Heart right ventricle (tissue), 16 donors: Measurements from ENCODE around the gene CYP39A1. TPM values are rescaled to one million over a fixed set of nuclear protein-coding genes. Genes with fewer than 3 reads are reported as not detected.
A peak's percentile ranks its signal among the peaks of the same experiment; 100 is the strongest.

Experiments used
- ATAC-seq, 8 donors: fragments of 200-7000 bp; cut with Tn5 transposase; one replicate each; pipeline ENCODE4 v1.9.1; 2020; ENCODE audit warnings: mild to moderate bottlenecking in 8 of 8, moderate library complexity in 8 of 8, moderate number of reproducible peaks in 1 of 8
- DNase-seq, 2 donors: peaks; one replicate each; pipeline ENCODE4 v3.0.0-alpha.2; 2020
- H3K27ac ChIP-seq, 10 donors: fragments of 200-600 bp; sonication (generic) in 2 of 10; one replicate each; pipeline versions ENCODE4 v1.5.0 to v1.8.0; 2020 to 2022; ENCODE audit warnings: mild to moderate bottlenecking in 3 of 10
- H3K27me3 ChIP-seq, 7 donors: fragments of 200-600 bp; one replicate each; pipeline ENCODE4 v1.8.0; 2021 to 2022; ENCODE audit warnings: mild to moderate bottlenecking in 2 of 7
- H3K36me3 ChIP-seq, 9 donors: fragments of 200-600 bp; sonication (generic) in 1 of 9; one replicate each; pipeline versions ENCODE4 v1.5.0 to v1.8.0; 2020 to 2022; ENCODE audit warnings: mild to moderate bottlenecking in 2 of 9
- H3K4me1 ChIP-seq, 9 donors: fragments of 200-600 bp; sonication (generic) in 1 of 9; one replicate each; pipeline versions ENCODE4 v1.5.0 to v1.8.0; 2020 to 2022; ENCODE audit warnings: mild to moderate bottlenecking in 4 of 9
- H3K4me3 ChIP-seq, 10 donors: fragments of 200-600 bp; sonication (generic) in 2 of 10; one replicate each; pipeline versions ENCODE4 v1.5.0 to v1.8.0; 2020 to 2022; ENCODE audit warnings: mild to moderate bottlenecking in 7 of 10, moderate library complexity in 2 of 10
- H3K9me3 ChIP-seq, 11 donors: fragments of 200-600 bp in 10 of 11; sonication (generic) in 2 of 11; one replicate each; pipeline versions ENCODE4 v1.5.0 to v1.8.0; 2013 to 2022; ENCODE audit warnings: mild to moderate bottlenecking in 2 of 11, control low read depth in 1 of 11, moderate library complexity in 1 of 11
- WGBS, 2 donors: extraction: QIAGEN DNeasy Blood & Tissue Kit; methylation state at CpG; one replicate each; pipeline ENCODE4 v1.1.7; 2013; ENCODE audit warnings: inconsistent platforms in 1 of 2; 5-methylcytosine and 5-hydroxymethylcytosine counted together
- intact Hi-C, 10 donors: fragments of 100-400 bp; cut with DNase I; formaldehyde crosslinking; loops; one replicate each; pipeline versions ENCODE4 v1.11.1 to v1.14.2; 2022
- polyA plus RNA-seq, 2 donors: library from polyadenylated mRNA; stranded (reverse); fragments of 200-250 nt; gene quantifications; one replicate each; pipeline ENCODE4 v1.2.3, GENCODE V29; 2013
- total RNA-seq, 10 donors: library from RNA; stranded (reverse); fragmentation: NEBNext Ultra II Directional in 3 of 10; extraction: Animal tissue kit (Norgen Biotek cat#: 25700) in 3 of 10; gene quantifications; one replicate each; pipeline versions ENCODE4 v1.2.1 to v1.2.4, GENCODE V29; 2021 to 2023
- TF ChIP-seq, protein P1 (sequence below), 9 donors: fragments of 200-600 bp; sonication (generic) in 2 of 9; IDR thresholded peaks; one replicate each; pipeline versions ENCODE4 v1.5.0 to v1.8.0; 2021 to 2022; ENCODE audit warnings: antibody characterized with exemption in 9 of 9, mild to moderate bottlenecking in 5 of 9, moderate library complexity in 1 of 9
- donor health status: Arrhythmogenic right ventricular cardiomyopathy.
- donor health status: ischemic (EF 13 %, LVEDD 7.1; RV severe dilation, severe dysfunction).
- donor health status: healthy with polysubstance abuse.
- donor health status: DM: no; HTN: yes; CAD: no.
- donor health status: DM: no; HTN: no; CAD: no.
- donor health status: ischemic (EF 25% LVEDD 6.9; RV normal size, moderate dysfunction).
- donor health status: ischemic (EF 25% LVEDD 5.7; RV mildly dilated, moderate dysfunction).
- donor health status: healthy.
- donor health status: DM: yes; HTN: yes; CAD: no.
- donor health status: Ischemic cardiomyopathy.
- donor health status: ischemic (EF 35%, LVEDD 5.7; RV mildly dilated, moderate dysfunction).
- donor health status: nonischemic (EF 11% LVEDD 7.7; RV severe dilation, severe dysfunction).
- donor health status: DM: yes; HTN: yes; CAD: no.
- donor health status: PGD.
- donor health status: ischemic (EF 29% LVEDD 5.4; RV normal size, mild dysfunction).
- donor health status: nonischemic (EF 23%, LVEDD 6.1; RV moderate dilation, normal function).

CYP39A1 gene
- total and polyA plus RNA-seq, 12 donors, result 2.9 to 7.5 (median 4.5) TPM

DNA sequence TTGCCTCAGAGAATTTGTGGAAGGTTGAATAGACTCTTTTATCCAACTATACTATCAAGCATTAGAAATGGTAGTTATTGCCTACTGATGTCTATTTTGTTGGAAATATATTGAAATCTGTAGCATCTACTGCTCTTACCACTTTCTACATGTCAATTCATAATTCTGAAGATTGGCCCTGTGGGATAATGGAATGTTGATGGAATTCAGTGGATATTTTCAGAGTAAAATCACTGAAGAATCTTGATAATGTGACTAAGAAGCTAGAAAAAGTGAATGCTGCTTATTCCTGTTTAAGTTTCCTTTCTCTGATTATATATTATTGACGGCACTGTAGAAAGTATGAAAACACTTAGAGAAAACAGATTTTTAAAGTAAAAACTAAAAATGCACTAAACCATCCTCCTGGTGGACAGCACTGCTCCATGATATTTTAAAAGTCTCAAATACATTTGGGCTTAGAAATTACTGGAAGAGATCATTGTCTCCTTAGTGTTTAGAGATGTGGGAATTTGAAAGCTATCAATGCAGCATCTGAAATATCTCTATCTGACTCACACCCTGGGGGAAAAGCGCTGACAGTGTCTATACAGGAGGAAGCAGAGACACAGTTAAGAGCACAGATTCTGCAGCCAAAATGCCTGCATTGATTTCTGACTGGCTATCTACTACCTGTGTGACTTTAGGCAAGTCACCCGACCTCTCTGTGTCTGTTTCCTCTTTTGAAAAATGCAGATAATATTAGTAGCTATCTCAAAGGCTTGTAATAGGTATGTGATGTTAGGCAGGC lies 123.5 kb downstream of the CYP39A1 start:
- peaks cover 0 to 8% (median 0%) of the 10 kb centered on the region in 9 donors for H3K4me1 ChIP-seq
- H3K36me3 ChIP-seq, result no peaks in the 10 kb centered on the region
- no peaks in the 10 kb centered on the region for H3K9me3 ChIP-seq
- no peak for ATAC-seq
- no peaks in the 10 kb centered on the region for H3K27me3 ChIP-seq
- DNase-seq, result no peak
- TF ChIP-seq, protein P1, sequence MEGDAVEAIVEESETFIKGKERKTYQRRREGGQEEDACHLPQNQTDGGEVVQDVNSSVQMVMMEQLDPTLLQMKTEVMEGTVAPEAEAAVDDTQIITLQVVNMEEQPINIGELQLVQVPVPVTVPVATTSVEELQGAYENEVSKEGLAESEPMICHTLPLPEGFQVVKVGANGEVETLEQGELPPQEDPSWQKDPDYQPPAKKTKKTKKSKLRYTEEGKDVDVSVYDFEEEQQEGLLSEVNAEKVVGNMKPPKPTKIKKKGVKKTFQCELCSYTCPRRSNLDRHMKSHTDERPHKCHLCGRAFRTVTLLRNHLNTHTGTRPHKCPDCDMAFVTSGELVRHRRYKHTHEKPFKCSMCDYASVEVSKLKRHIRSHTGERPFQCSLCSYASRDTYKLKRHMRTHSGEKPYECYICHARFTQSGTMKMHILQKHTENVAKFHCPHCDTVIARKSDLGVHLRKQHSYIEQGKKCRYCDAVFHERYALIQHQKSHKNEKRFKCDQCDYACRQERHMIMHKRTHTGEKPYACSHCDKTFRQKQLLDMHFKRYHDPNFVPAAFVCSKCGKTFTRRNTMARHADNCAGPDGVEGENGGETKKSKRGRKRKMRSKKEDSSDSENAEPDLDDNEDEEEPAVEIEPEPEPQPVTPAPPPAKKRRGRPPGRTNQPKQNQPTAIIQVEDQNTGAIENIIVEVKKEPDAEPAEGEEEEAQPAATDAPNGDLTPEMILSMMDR (IDR thresholded peaks at IDR 0.05), result no peak
- H3K4me3 ChIP-seq, result no peak overlapping the region
- WGBS, 2 donors, result 67 to 70% methylated on average over 3 of the region's 3 CpGs
- intact Hi-C loops, result no loop called here
- no peak overlapping the region for H3K27ac ChIP-seq

DNA sequence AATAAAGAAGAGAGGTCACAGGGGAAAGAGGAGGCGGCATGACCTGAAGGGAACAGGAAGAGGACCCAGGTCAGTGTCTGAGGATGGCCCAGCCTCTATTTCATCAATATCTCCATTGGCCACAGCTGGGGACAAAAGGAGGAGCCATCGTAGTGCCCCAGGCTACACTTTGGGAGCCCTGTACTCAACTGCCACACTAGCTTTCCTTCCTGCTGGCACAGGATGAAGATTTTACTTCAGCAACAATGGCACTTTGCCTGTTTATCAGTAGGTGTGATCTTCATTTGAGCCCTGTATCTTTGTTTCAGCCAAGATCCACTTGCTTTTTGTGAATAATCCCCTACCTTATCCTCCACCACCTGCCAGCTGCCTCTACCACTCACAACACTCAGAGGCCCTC lies 126.0 kb downstream of the CYP39A1 start:
- no peaks in the 10 kb centered on the region for H3K27me3 ChIP-seq
- DNase-seq, result no peak
- WGBS, 2 donors, result 86 to 94% methylated on average over 2 of the region's 2 CpGs
- H3K4me1 ChIP-seq, result peaks cover 0 to 16% (median 0%) of the 10 kb centered on the region in 9 donors
- ATAC-seq, result no peak
- peaks cover 0 to 5% (median 0%) of the 10 kb centered on the region in 11 donors for H3K9me3 ChIP-seq
- intact Hi-C loops, result no loop called here
- TF ChIP-seq, protein P1 (IDR thresholded peaks at IDR 0.05), result no peak
- H3K4me3 ChIP-seq, result no peak overlapping the region
- H3K27ac ChIP-seq, result no peak overlapping the region
- H3K36me3 ChIP-seq, result no peaks in the 10 kb centered on the region

DNA sequence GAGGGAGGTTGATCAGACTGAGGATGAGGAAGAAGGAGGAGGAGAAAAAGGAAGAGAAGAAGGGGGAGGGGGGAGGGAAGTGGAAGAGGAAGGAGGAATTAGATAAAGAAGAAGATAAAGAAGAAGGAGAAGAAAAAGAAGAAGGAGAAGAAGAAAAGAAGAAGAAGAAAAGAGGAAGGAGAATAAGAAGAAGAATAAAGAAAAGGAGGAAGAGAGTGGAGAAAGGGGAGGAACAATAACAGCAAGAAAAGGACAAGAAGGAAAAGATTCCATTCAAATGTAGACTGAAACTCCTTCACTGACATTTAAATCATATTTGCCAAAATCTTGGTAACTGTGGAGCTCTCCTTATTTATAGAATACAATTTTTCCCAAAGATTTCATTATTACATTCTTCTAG lies 127.0 kb downstream of the CYP39A1 start:
- Histone ChIP-seq H3K27me3 (no peaks in the 10 kb centered on the region), H3K9me3 (peaks cover 0 to 5% (median 0%) of the 10 kb centered on the region in 11 donors), H3K4me3 (no peak overlapping the region), H3K27ac (no peak overlapping the region), H3K36me3 (no peaks in the 10 kb centered on the region), H3K4me1 (peaks cover 0 to 24% (median 6%) of the 10 kb centered on the region in 9 donors)
- DNase-seq (no peak), ATAC-seq (no peak)
- TF ChIP-seq, protein P1 (IDR thresholded peaks at IDR 0.05), result no peak
- intact Hi-C loops, result no loop called here

DNA sequence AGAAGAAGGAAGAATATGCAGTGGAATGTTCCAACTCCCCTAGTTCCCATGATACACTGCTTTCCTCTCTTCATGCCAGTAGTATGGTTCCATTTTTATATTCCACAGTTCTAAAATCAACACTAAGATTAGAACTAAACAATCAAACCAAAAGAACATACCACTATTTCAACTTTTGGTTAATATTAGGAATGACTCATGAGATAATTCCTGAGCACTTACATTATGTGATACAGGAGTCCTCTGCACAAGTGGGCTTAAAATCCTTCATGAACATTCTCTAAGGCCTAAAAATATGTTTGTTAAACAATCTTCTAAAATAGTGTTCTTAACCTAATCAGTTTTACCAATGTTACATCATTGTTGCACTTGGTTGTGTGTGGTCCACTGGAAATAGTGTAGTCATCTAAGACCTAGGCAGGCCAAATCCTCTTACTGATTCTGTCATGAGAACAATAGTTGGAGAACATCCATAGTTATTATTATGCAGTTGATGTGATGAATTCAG lies 131.1 kb downstream of the CYP39A1 start:
- intact Hi-C loops, result no loop called here
- H3K4me3 ChIP-seq, result no peak overlapping the region
- ATAC-seq (peak in 7 of 8 donors; percentile 34 to 91 (median 76)), DNase-seq (no peak)
- peaks cover 0 to 33% (median 7%) of the 10 kb centered on the region in 9 donors for H3K4me1 ChIP-seq
- H3K27ac ChIP-seq, result peak overlapping the region in 8 of 10 donors; percentile 17 to 74 (median 54)
- H3K36me3 ChIP-seq, result no peaks in the 10 kb centered on the region
- peaks cover 0 to 5% (median 0%) of the 10 kb centered on the region in 11 donors for H3K9me3 ChIP-seq
- TF ChIP-seq, protein P1 (IDR thresholded peaks at IDR 0.05), result no peak
- no peaks in the 10 kb centered on the region for H3K27me3 ChIP-seq
